HepG2 (cell line): ENCODE results near the gene DRAM1. TPM values are rescaled to one million over a fixed set of nuclear protein-coding genes. Genes with fewer than 3 reads are reported as not detected.

ENCODE experiments used
- CENPT ChIP-seq: sonication (generic); formaldehyde crosslinking; IDR thresholded peaks from 2 replicates; pipeline ENCODE4 v1.8.0; 2022; ENCODE audit warnings: low read depth, mild to moderate bottlenecking, moderate library complexity, missing genetic modification reagents
- DNMT3B ChIP-seq: conservative IDR thresholded peaks from 2 replicates; pipeline ENCODE4 v1.6.1; 2016; ENCODE audit warnings: missing biosample characterization, control low read depth
- HOXA9 ChIP-seq: sonication (generic); formaldehyde crosslinking; IDR thresholded peaks from 2 replicates; pipeline ENCODE4 v1.8.1; 2022; ENCODE audit warnings: missing genetic modification reagents, mild to moderate bottlenecking, moderate library complexity, borderline replicate concordance
- IRX3 ChIP-seq: sonication (generic); formaldehyde crosslinking; IDR thresholded peaks from 2 replicates; pipeline ENCODE4 v1.8.1; 2023; ENCODE audit warnings: mild to moderate bottlenecking, low read depth, missing genetic modification reagents, borderline replicate concordance
- KLF12 ChIP-seq: sonication (generic); formaldehyde crosslinking; IDR thresholded peaks from 2 replicates; pipeline ENCODE4 v1.4.0; 2020; ENCODE audit warnings: missing genetic modification reagents, borderline replicate concordance
- PHF20 ChIP-seq: sonication (generic); formaldehyde crosslinking; IDR thresholded peaks from 2 replicates; pipeline ENCODE4 v1.5.0; 2020; ENCODE audit warnings: mild to moderate bottlenecking, missing genetic modification reagents
- PTBP1 ChIP-seq: fragments of 200-400 bp; formaldehyde crosslinking; IDR thresholded peaks from 2 replicates; pipeline ENCODE4 v1.6.1; 2018; ENCODE audit warnings: low read length, low read depth; ENCODE audit not compliant: poor library complexity, severe bottlenecking
- TFAP4 ChIP-seq: sonication (generic); IDR thresholded peaks from 2 replicates; pipeline ENCODE4 v1.6.1; 2016; ENCODE audit warnings: low read depth, borderline replicate concordance
- ZFP82 ChIP-seq: sonication (generic); formaldehyde crosslinking; IDR thresholded peaks from 2 replicates; pipeline ENCODE4 v1.5.1; 2020; ENCODE audit warnings: mild to moderate bottlenecking, missing genetic modification reagents, borderline replicate concordance
- ZFP90 ChIP-seq: sonication (generic); formaldehyde crosslinking; IDR thresholded peaks from 2 replicates; pipeline ENCODE4 v1.8.0; 2022; ENCODE audit warnings: missing genetic modification reagents, mild to moderate bottlenecking, inconsistent platforms, borderline replicate concordance
- ZNF205 ChIP-seq: IDR thresholded peaks from 2 replicates; pipeline ENCODE4 v1.6.1; 2018; ENCODE audit warnings: missing biosample characterization, missing genetic modification reagents
- ZNF230 ChIP-seq: sonication (generic); formaldehyde crosslinking; IDR thresholded peaks from 2 replicates; pipeline ENCODE4 v1.4.0; 2020; ENCODE audit warnings: mild to moderate bottlenecking, missing genetic modification reagents
- ZNF569 ChIP-seq: sonication (generic); formaldehyde crosslinking; IDR thresholded peaks from 2 replicates; pipeline ENCODE4 v1.5.0; 2020; ENCODE audit warnings: mild to moderate bottlenecking, missing genetic modification reagents, moderate library complexity, borderline replicate concordance
- ZNF580 ChIP-seq: IDR thresholded peaks from 2 replicates; pipeline ENCODE4 v1.6.1; 2016; ENCODE audit warnings: low read depth, borderline replicate concordance
- ZNF605 ChIP-seq: sonication (generic); formaldehyde crosslinking; IDR thresholded peaks from 2 replicates; pipeline ENCODE4 v1.8.0; 2022; ENCODE audit warnings: mild to moderate bottlenecking, missing genetic modification reagents
- ZNF660 ChIP-seq: sonication (generic); formaldehyde crosslinking; IDR thresholded peaks from 2 replicates; pipeline ENCODE4 v1.5.1; 2020; ENCODE audit warnings: mild to moderate bottlenecking, low read depth, missing genetic modification reagents, borderline replicate concordance
- ZNF841 ChIP-seq: sonication (generic); formaldehyde crosslinking; IDR thresholded peaks from 2 replicates; pipeline ENCODE4 v1.8.1; 2023; ENCODE audit warnings: missing genetic modification reagents, borderline replicate concordance
- polyA plus RNA-seq, 8 experiments: library from polyadenylated mRNA; depleted of rRNA in 3 of 8; stranded (reverse) in 7 of 8; unstranded in 1 of 8; fragments of >200 nt; fragmentation: Illumina TruSeq in 4 of 8; extraction: Trizol in 4 of 8; gene quantifications; 2 replicates each; pipeline versions ENCODE4 v1.2.1 to v1.2.3, GENCODE V29; 2011 to 2016; ENCODE audit warnings: low read depth in 4 of 8, missing spikeins in 1 of 8, mixed read lengths in 1 of 8; ENCODE audit not compliant: insufficient read depth in 1 of 8
- total RNA-seq, 5 experiments: library from RNA; depleted of rRNA; stranded (reverse); fragments of >200 nt; fragmentation: Illumina TruSeq; extraction: Trizol; gene quantifications; 2 replicates each; pipeline ENCODE4 v1.2.3, GENCODE V29; 2016; ENCODE audit warnings: low read depth in 1 of 5
- TF ChIP-seq, protein P1 (sequence below): sonication (generic); formaldehyde crosslinking; conservative IDR thresholded peaks from 2 replicates; pipeline ENCODE4 v1.8.0; 2022; ENCODE audit warnings: mild to moderate bottlenecking, moderate library complexity, missing genetic modification reagents
- TF ChIP-seq, protein P2 (sequence below): sonication (generic); formaldehyde crosslinking; IDR thresholded peaks from 2 replicates; pipeline ENCODE4 v1.4.0; 2020; ENCODE audit warnings: missing genetic modification reagents, mild to moderate bottlenecking, borderline replicate concordance
- TF ChIP-seq, protein P3 (sequence below): sonication (generic); formaldehyde crosslinking; conservative IDR thresholded peaks from 2 replicates; pipeline ENCODE4 v1.8.1; 2023; ENCODE audit warnings: missing genetic modification reagents
- TF ChIP-seq, protein P4 (sequence below): fragments of 450-650 bp; IDR thresholded peaks from 2 replicates; pipeline ENCODE4 v1.6.1; 2016

Gene DRAM1
- total and polyA plus RNA-seq, 2 of the 13 experiments (the other 11 are each of a cell fraction or from before 2014, with no cell fraction given), result 20.9 to 32.6 TPM

GRCh38 chr12:101945369-101946232 lies 68.2 kb downstream of the DRAM1 start (continued):
- TF ChIP-seq, protein P1, sequence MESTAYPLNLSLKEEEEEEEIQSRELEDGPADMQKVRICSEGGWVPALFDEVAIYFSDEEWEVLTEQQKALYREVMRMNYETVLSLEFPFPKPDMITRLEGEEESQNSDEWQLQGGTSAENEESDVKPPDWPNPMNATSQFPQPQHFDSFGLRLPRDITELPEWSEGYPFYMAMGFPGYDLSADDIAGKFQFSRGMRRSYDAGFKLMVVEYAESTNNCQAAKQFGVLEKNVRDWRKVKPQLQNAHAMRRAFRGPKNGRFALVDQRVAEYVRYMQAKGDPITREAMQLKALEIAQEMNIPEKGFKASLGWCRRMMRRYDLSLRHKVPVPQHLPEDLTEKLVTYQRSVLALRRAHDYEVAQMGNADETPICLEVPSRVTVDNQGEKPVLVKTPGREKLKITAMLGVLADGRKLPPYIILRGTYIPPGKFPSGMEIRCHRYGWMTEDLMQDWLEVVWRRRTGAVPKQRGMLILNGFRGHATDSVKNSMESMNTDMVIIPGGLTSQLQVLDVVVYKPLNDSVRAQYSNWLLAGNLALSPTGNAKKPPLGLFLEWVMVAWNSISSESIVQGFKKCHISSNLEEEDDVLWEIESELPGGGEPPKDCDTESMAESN, result 0 out of 2 replicates have a peak, but pooled peaks have one; percentile 76
- TF ChIP-seq ZFP82, result no peak
- TF ChIP-seq ZNF580 (CRISPR knock-in tag), result no peak
- no peak for TF ChIP-seq KLF12 (CRISPR knock-in tag)
- no peak for TF ChIP-seq ZNF569 (CRISPR knock-in tag)
- TF ChIP-seq ZFP90, result no peak
- no peak for TF ChIP-seq IRX3 (CRISPR knock-in tag)
- TF ChIP-seq HOXA9 (CRISPR knock-in tag), result no peak
- TF ChIP-seq ZNF230 (CRISPR knock-in tag), result no peak
- no peak for TF ChIP-seq DNMT3B (CRISPR knock-in tag)
- TF ChIP-seq PTBP1, result no peak
- no peak for TF ChIP-seq TFAP4
- TF ChIP-seq, protein P2, sequence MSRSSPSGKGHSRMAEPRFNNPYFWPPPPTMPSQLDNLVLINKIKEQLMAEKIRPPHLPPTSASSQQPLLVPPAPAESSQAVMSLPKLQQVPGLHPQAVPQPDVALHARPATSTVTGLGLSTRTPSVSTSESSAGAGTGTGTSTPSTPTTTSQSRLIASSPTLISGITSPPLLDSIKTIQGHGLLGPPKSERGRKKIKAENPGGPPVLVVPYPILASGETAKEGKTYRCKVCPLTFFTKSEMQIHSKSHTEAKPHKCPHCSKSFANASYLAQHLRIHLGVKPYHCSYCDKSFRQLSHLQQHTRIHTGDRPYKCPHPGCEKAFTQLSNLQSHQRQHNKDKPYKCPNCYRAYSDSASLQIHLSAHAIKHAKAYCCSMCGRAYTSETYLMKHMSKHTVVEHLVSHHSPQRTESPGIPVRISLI (CRISPR knock-in tag), result no peak
- TF ChIP-seq, protein P3, sequence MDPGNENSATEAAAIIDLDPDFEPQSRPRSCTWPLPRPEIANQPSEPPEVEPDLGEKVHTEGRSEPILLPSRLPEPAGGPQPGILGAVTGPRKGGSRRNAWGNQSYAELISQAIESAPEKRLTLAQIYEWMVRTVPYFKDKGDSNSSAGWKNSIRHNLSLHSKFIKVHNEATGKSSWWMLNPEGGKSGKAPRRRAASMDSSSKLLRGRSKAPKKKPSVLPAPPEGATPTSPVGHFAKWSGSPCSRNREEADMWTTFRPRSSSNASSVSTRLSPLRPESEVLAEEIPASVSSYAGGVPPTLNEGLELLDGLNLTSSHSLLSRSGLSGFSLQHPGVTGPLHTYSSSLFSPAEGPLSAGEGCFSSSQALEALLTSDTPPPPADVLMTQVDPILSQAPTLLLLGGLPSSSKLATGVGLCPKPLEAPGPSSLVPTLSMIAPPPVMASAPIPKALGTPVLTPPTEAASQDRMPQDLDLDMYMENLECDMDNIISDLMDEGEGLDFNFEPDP (CRISPR knock-in tag), result no peak
- peak; percentile 82; the same call in 1 of the 2 replicates for TF ChIP-seq ZNF205 (CRISPR knock-in tag)
- TF ChIP-seq CENPT (CRISPR knock-in tag), result no peak
- no peak for TF ChIP-seq ZNF841 (CRISPR knock-in tag)
- no peak for TF ChIP-seq ZNF605 (CRISPR knock-in tag)
- no peak for TF ChIP-seq ZNF660 (CRISPR knock-in tag)
- TF ChIP-seq, protein P4, sequence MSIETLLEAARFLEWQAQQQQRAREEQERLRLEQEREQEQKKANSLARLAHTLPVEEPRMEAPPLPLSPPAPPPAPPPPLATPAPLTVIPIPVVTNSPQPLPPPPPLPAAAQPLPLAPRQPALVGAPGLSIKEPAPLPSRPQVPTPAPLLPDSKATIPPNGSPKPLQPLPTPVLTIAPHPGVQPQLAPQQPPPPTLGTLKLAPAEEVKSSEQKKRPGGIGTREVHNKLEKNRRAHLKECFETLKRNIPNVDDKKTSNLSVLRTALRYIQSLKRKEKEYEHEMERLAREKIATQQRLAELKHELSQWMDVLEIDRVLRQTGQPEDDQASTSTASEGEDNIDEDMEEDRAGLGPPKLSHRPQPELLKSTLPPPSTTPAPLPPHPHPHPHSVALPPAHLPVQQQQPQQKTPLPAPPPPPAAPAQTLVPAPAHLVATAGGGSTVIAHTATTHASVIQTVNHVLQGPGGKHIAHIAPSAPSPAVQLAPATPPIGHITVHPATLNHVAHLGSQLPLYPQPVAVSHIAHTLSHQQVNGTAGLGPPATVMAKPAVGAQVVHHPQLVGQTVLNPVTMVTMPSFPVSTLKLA, result peak; percentile 25; the same call in 1 of the 2 replicates
- TF ChIP-seq PHF20 (CRISPR knock-in tag), result no peak
- TF ChIP-seq, all 625 proteins: peak for 5
